DND-41 (cell line): ENCODE results near the gene MX1.

Experiments used
- ATAC-seq: fragments of 200-7000 bp; cut with Tn5 transposase; 3 replicates; pipeline ENCODE4 v1.9.1; 2021; ENCODE audit warnings: low read depth; ENCODE audit not compliant: insufficient read depth
- DNase-seq: peaks from one replicate; pipeline ENCODE4 v3.0.0-alpha.2; 2020
- H2AFZ ChIP-seq: 2 replicates; pipeline ENCODE4 v1.6.0; 2012; ENCODE audit warnings: low read depth, low read length
- H3K27ac ChIP-seq: 2 replicates; pipeline ENCODE4 v1.5.1; 2012; ENCODE audit warnings: low read length, inconsistent platforms
- H3K27me3 ChIP-seq: fragments of 200-600 bp; sonication (generic); 2 replicates; pipeline ENCODE4 v1.6.0; 2012; ENCODE audit warnings: low read length, mild to moderate bottlenecking, inconsistent platforms; ENCODE audit not compliant: insufficient read depth, poor library complexity
- H3K36me3 ChIP-seq: 2 replicates; pipeline ENCODE4 v1.5.1; 2012; ENCODE audit warnings: low read length, inconsistent platforms; ENCODE audit not compliant: insufficient read depth
- H3K4me1 ChIP-seq: 2 replicates; pipeline ENCODE4 v1.5.1; 2012; ENCODE audit warnings: mild to moderate bottlenecking, low read length; ENCODE audit not compliant: insufficient read depth
- H3K4me2 ChIP-seq: 2 replicates; pipeline ENCODE4 v1.6.0; 2012; ENCODE audit warnings: mild to moderate bottlenecking, moderate library complexity, low read length, inconsistent platforms; ENCODE audit not compliant: insufficient read depth
- H3K4me3 ChIP-seq, 2 experiments: fragments of 200-600 bp in 1 of 2; shearing (Covaris generic) in 1 of 2; 2 replicates each; pipeline ENCODE4 v1.5.1; 2012 to 2016; ENCODE audit warnings: inconsistent platforms in 2 of 2, low read length in 2 of 2, mild to moderate bottlenecking in 2 of 2, low read depth in 1 of 2, moderate library complexity in 1 of 2
- H3K79me2 ChIP-seq: 2 replicates; pipeline ENCODE4 v1.6.0; 2012; ENCODE audit warnings: low read length, inconsistent platforms; ENCODE audit not compliant: insufficient read depth
- H3K9ac ChIP-seq: 2 replicates; pipeline ENCODE4 v1.6.0; 2012; ENCODE audit warnings: low read depth, mild to moderate bottlenecking, inconsistent platforms, low read length, moderate library complexity
- H3K9me3 ChIP-seq: 2 replicates; pipeline ENCODE4 v1.5.1; 2012; ENCODE audit warnings: low read length, moderate library complexity, mild to moderate bottlenecking, inconsistent platforms; ENCODE audit not compliant: insufficient read depth, severe bottlenecking
- H4K20me1 ChIP-seq: 2 replicates; pipeline ENCODE4 v1.6.0; 2012; ENCODE audit warnings: low read length; ENCODE audit not compliant: insufficient read depth
- CTCF ChIP-seq: IDR thresholded peaks from 2 replicates; pipeline ENCODE4 v1.5.1; 2012; ENCODE audit warnings: borderline replicate concordance, low read length, moderate library complexity, mild to moderate bottlenecking; ENCODE audit not compliant: poor library complexity, severe bottlenecking; ENCODE audit errors: extremely low read depth
- EZH2 ChIP-seq: IDR thresholded peaks from 3 replicates; pipeline ENCODE4 v1.6.1; 2012; ENCODE audit warnings: borderline replicate concordance, low read depth, mild to moderate bottlenecking, moderate library complexity, low read length, inconsistent platforms; ENCODE audit not compliant: severe bottlenecking

MX1 gene

GRCh38 chr21:41442481-41443186, 16.6 kb downstream of the MX1 start:
- Histone ChIP-seq H3K79me2 (no peaks in the 10 kb centered on the region), H3K4me3 (no peak overlapping the region), H3K4me1 (no peaks in the 10 kb centered on the region), H3K27me3 (no peaks in the 10 kb centered on the region), H3K27ac (no peak overlapping the region), H3K9ac (no peak overlapping the region), H4K20me1 (no peaks in the 10 kb centered on the region), H3K9me3 (no peaks in the 10 kb centered on the region), H3K4me2 (no peak overlapping the region), H2AFZ (no peak overlapping the region), H3K36me3 (peaks cover 3% of the 10 kb centered on the region; the same call in 1 of the 2 replicates)
- ATAC-seq: no peak
- no peak for DNase-seq
- TF ChIP-seq EZH2 (no peak), CTCF (no peak)

GRCh38 chr21:41443562-41443961, 17.5 kb downstream of the MX1 start:
- TF ChIP-seq CTCF (no peak), EZH2 (no peak)
- Histone ChIP-seq H3K9ac (no peak overlapping the region), H3K4me2 (no peak overlapping the region)

GRCh38 chr21:41444703-41445464, 18.8 kb downstream of the MX1 start:
- peaks cover 3% of the 10 kb centered on the region; the same call in 1 of the 2 replicates for H3K36me3 ChIP-seq
- TF ChIP-seq CTCF (no peak), EZH2 (no peak)
- H3K27me3 ChIP-seq: no peaks in the 10 kb centered on the region
- no peak overlapping the region for H3K9ac ChIP-seq
- no peak for DNase-seq
- H4K20me1 ChIP-seq: no peaks in the 10 kb centered on the region
- no peak overlapping the region for H3K4me3 ChIP-seq
- no peaks in the 10 kb centered on the region for H3K4me1 ChIP-seq
- H3K27ac ChIP-seq: no peak overlapping the region
- H3K4me2 ChIP-seq: no peak overlapping the region
- H2AFZ ChIP-seq: no peak overlapping the region
- H3K79me2 ChIP-seq: no peaks in the 10 kb centered on the region
- no peak for ATAC-seq
- no peaks in the 10 kb centered on the region for H3K9me3 ChIP-seq

More at GRCh38 chr21:41443562-41443961, 17.5 kb downstream of the MX1 start:
- Histone ChIP-seq H3K27ac (no peak overlapping the region), H3K9me3 (no peaks in the 10 kb centered on the region), H3K4me3 (no peak overlapping the region), H4K20me1 (no peaks in the 10 kb centered on the region), H3K4me1 (no peaks in the 10 kb centered on the region), H2AFZ (no peak overlapping the region), H3K79me2 (no peaks in the 10 kb centered on the region), H3K27me3 (no peaks in the 10 kb centered on the region), H3K36me3 (peaks cover 3% of the 10 kb centered on the region; the same call in 1 of the 2 replicates)
- ATAC-seq (no peak), DNase-seq (no peak)
